K562 (cell line): Measurements from ENCODE around the gene USP4. TPM values are rescaled to one million over a fixed set of nuclear protein-coding genes. Genes with fewer than 3 reads are reported as not detected.

Experiments used
- ATAC-seq: fragments of 200-7000 bp; cut with Tn5 transposase; 3 replicates; pipeline ENCODE4 v1.9.1; 2020; ENCODE audit warnings: moderate library complexity
- BruUV-seq: library from RNA; stranded (reverse); fragments of 400-500 nt; replicated peaks from 2 replicates; lab custom pipeline; 2021; lab: Mats Ljungman, UMichigan
- CTCF ChIA-PET: fragments of 300-600 bp; formaldehyde crosslinking; extraction: SDS; loops from one replicate; lab custom pipeline; 2021; ENCODE audit warnings: low intra/inter-chr PET ratio; lab: Yijun Ruan, JAX
- POLR2A ChIA-PET: fragments of 300-600, 350-650 bp; sonication (Branson Sonifier 250); formaldehyde crosslinking; extraction: SDS; loops from one replicate; lab custom pipeline; 2021; ENCODE audit warnings: antibody characterized with exemption, inconsistent platforms; lab: Yijun Ruan, JAX
- DNase-seq, 4 experiments: peaks; one replicate each; pipeline versions ENCODE4 v3.0.0 to v3.0.0-alpha.2; 2011 to 2018; ENCODE audit warnings: low spot score in 3 of 4, mixed read lengths in 3 of 4; ENCODE audit errors: extremely low read depth in 1 of 4
- FAIRE-seq: peaks from 2 replicates; lab custom pipeline; 2011; peaks lifted over from hg19 to GRCh38; lab: Jason Lieb, UNC
- H2AFZ ChIP-seq: 2 replicates; pipeline ENCODE4 v1.6.0; 2011; ENCODE audit warnings: low read depth, low read length, control low read depth, inconsistent platforms
- H3K27ac ChIP-seq: fragments of 200-600 bp; 3 replicates; pipeline ENCODE4 v1.8.0; 2011; ENCODE audit warnings: low read depth, mild to moderate bottlenecking, control low read depth, inconsistent platforms, low read length, moderate library complexity, mixed read lengths; ENCODE audit errors: extremely low read depth
- H3K27me3 ChIP-seq, 2 experiments: fragments of 300-600 bp in 1 of 2; 2 replicates in 1 of 2; 3 replicates in 1 of 2; pipeline versions ENCODE4 v1.6.0 to v1.8.0; 2011; ENCODE audit warnings: inconsistent platforms in 2 of 2, low read length in 2 of 2, mild to moderate bottlenecking in 1 of 2, mixed read lengths in 1 of 2, moderate library complexity in 1 of 2; ENCODE audit not compliant: control insufficient read depth in 2 of 2, insufficient read depth in 2 of 2
- H3K36me3 ChIP-seq: fragments of 300-600 bp; 3 replicates; pipeline ENCODE4 v1.8.0; 2011; ENCODE audit warnings: mild to moderate bottlenecking, low read length, inconsistent platforms; ENCODE audit not compliant: control insufficient read depth, insufficient read depth
- H3K4me1 ChIP-seq, 2 experiments: fragments of 200-600 bp in 1 of 2; replicated peaks in 1 of 2; 2 replicates in 1 of 2; 3 replicates in 1 of 2; pipeline versions ENCODE4 v1.5.1 to v1.8.0; 2011; ENCODE audit warnings: inconsistent platforms in 2 of 2, low read length in 2 of 2, mild to moderate bottlenecking in 1 of 2, mixed read lengths in 1 of 2, moderate library complexity in 1 of 2; ENCODE audit not compliant: control insufficient read depth in 2 of 2, insufficient read depth in 2 of 2
- H3K4me2 ChIP-seq: 2 replicates; pipeline ENCODE4 v1.6.1; 2011; ENCODE audit warnings: low read length, control low read depth, inconsistent platforms, mixed read lengths; ENCODE audit not compliant: insufficient read depth
- H3K4me3 ChIP-seq: fragments of 200-600 bp; sonication (generic), shearing (Covaris generic); 2 replicates; pipeline ENCODE4 v1.5.1; 2016; ENCODE audit warnings: control low read depth, inconsistent platforms
- H3K79me2 ChIP-seq: fragments of 200-600 bp; 3 replicates; pipeline ENCODE4 v1.8.0; 2011; ENCODE audit warnings: low read length, inconsistent platforms; ENCODE audit not compliant: control insufficient read depth, insufficient read depth
- H3K9ac ChIP-seq, 2 experiments: 2 replicates each; pipeline versions ENCODE4 v1.6.0 to v1.6.1; 2011; ENCODE audit warnings: low read depth in 2 of 2, low read length in 2 of 2, control low read depth in 1 of 2, inconsistent platforms in 1 of 2, mild to moderate bottlenecking in 1 of 2, mixed read lengths in 1 of 2; ENCODE audit not compliant: insufficient read depth in 1 of 2
- H3K9me1 ChIP-seq: one replicate; pipeline ENCODE4 v1.6.0; 2011; ENCODE audit warnings: inconsistent platforms, mild to moderate bottlenecking, low read length, moderate library complexity; ENCODE audit not compliant: control insufficient read depth, insufficient read depth
- H3K9me3 ChIP-seq: replicated peaks from 2 replicates; pipeline ENCODE4 v1.5.1; 2011; ENCODE audit warnings: low read depth, low read length, inconsistent platforms; ENCODE audit not compliant: control insufficient read depth, insufficient read depth
- H4K20me1 ChIP-seq: replicated peaks from 2 replicates; pipeline ENCODE4 v1.6.1; 2011; ENCODE audit warnings: low read length, inconsistent platforms, mixed read lengths; ENCODE audit not compliant: control insufficient read depth, insufficient read depth
- ELF2 ChIP-seq: fragments of 250-450 bp; sonication (Bioruptor Pico); IDR thresholded peaks from 2 replicates; pipeline ENCODE4 v1.5.0; 2021; ENCODE audit warnings: mild to moderate bottlenecking
- KLF13 ChIP-seq: fragments of 450-650 bp; IDR thresholded peaks from 2 replicates; pipeline ENCODE4 v1.6.1; 2016; ENCODE audit warnings: missing genetic modification characterization, low read depth, mild to moderate bottlenecking, missing compliant biosample characterization, moderate library complexity, borderline replicate concordance
- LARP7 ChIP-seq: fragments of 450-650 bp; IDR thresholded peaks from 2 replicates; pipeline ENCODE4 v1.6.1; 2016
- STAT5B ChIP-seq: fragments of 250-450 bp; sonication (Bioruptor Pico); IDR thresholded peaks from 2 replicates; pipeline ENCODE4 v1.8.0; 2021; ENCODE audit warnings: mild to moderate bottlenecking, inconsistent platforms
- ZBTB40 ChIP-seq, 2 experiments: fragments of 450-650 bp in 1 of 2; sonication (generic) in 1 of 2; formaldehyde crosslinking in 1 of 2; IDR thresholded peaks; 2 replicates each; pipeline versions ENCODE4 v1.7.1 to v1.9.0; 2016 to 2022; ENCODE audit warnings: inconsistent platforms in 1 of 2, mild to moderate bottlenecking in 1 of 2, missing genetic modification reagents in 1 of 2
- ZKSCAN3 ChIP-seq: fragments of 250-450 bp; sonication (Bioruptor Pico); IDR thresholded peaks from 2 replicates; pipeline ENCODE4 v1.4.0; 2020
- ZNF445 ChIP-seq: fragments of 250-450 bp; sonication (Bioruptor Pico); IDR thresholded peaks from 2 replicates; pipeline ENCODE4 v1.4.0; 2020; ENCODE audit warnings: low read depth, mild to moderate bottlenecking, moderate library complexity
- WGBS: fragments of 100-300 bp; shearing (Covaris generic); methylation state at CpG from one replicate; pipeline ENCODE4 v1.1.6; 2016; ENCODE audit warnings: low coverage, mixed read lengths; ENCODE audit not compliant: insufficient coverage; ENCODE audit errors: missing lambda C conversion rate; 5-methylcytosine and 5-hydroxymethylcytosine counted together
- in situ Hi-C: fragments of 300-500 bp; cut with MboI; formaldehyde crosslinking; loops from 4 replicates; pipeline ENCODE4 v1.15.0; 2018; ENCODE audit warnings: inconsistent platforms, mixed read lengths
- intact Hi-C: fragments of 100-400 bp; cut with micrococcal nuclease; formaldehyde crosslinking; loops from 2 replicates; pipeline ENCODE4 v1.14.2; 2022
- polyA plus RNA-seq, 8 experiments: library from polyadenylated mRNA; depleted of rRNA in 4 of 8; stranded (reverse) in 5 of 8; unstranded in 3 of 8; fragments of >200 nt; fragmentation: Nextera tagmentation in 2 of 8; fragmentation: Illumina TruSeq in 1 of 8; extraction: Ambion mirVana in 2 of 8; extraction: Trizol in 1 of 8; gene quantifications; 2 replicates each; pipeline versions ENCODE4 v1.2.1 to v1.2.3, GENCODE V29; 2011 to 2014; ENCODE audit warnings: inconsistent platforms in 1 of 8, missing spikeins in 1 of 8
- total RNA-seq, 7 experiments: library from RNA; depleted of rRNA in 6 of 7; stranded (reverse); fragments of >200 nt in 6 of 7; fragmentation: Illumina TruSeq in 2 of 7; extraction: Trizol in 2 of 7; gene quantifications; 2 replicates each; pipeline versions ENCODE4 v1.2.1 to v1.2.3, GENCODE V29; 2011 to 2021; ENCODE audit warnings: low replicate concordance in 1 of 7

The USP4 gene
- total and polyA plus RNA-seq, 9 of the 15 experiments (the other 6 are each of a cell fraction or from before 2014, with no cell fraction given): 11.8 to 40.4 (median 22.9) TPM

- no peak overlapping the region for H3K4me3 ChIP-seq
- DNase-seq (no peak), FAIRE-seq (no peak), ATAC-seq (no peak)
- 63% methylated on average over 4 of the region's 4 CpGs for WGBS
- H3K4me1 ChIP-seq: no peaks in the 10 kb centered on the region; a peak in 3 of 5 replicates
- H3K27me3 ChIP-seq: no peaks in the 10 kb centered on the region
- H3K4me2 ChIP-seq: no peak overlapping the region
- H3K9me3 ChIP-seq: no peaks in the 10 kb centered on the region
- BruUV-seq: no TSS peak
- CTCF ChIA-PET: no interaction called here
- H4K20me1 ChIP-seq: no peaks in the 10 kb centered on the region
- in situ Hi-C loops: no loop called here
- H3K9me1 ChIP-seq: no peaks in the 10 kb centered on the region
- H3K27ac ChIP-seq: no peak overlapping the region
- intact Hi-C loops: no loop called here
- H3K9ac ChIP-seq: no peak overlapping the region
- POLR2A ChIA-PET: interaction anchor here (0.7 kb wide), 1 partner anchor 247 kb away, joined by 3 read pairs; no protein-coding TSS in a partner anchor
- no peak for TF ChIP-seq ELF2 (CRISPR knock-in tag)
- peaks cover 18% of the 10 kb centered on the region; the same call in 2 of the 3 replicates for H3K36me3 ChIP-seq
- H3K79me2 ChIP-seq: no peaks in the 10 kb centered on the region
- H2AFZ ChIP-seq: no peak overlapping the region
Observed at GRCh38 chr3:49271047-49271446, 68.8 kb downstream of the USP4 start.

DNA sequence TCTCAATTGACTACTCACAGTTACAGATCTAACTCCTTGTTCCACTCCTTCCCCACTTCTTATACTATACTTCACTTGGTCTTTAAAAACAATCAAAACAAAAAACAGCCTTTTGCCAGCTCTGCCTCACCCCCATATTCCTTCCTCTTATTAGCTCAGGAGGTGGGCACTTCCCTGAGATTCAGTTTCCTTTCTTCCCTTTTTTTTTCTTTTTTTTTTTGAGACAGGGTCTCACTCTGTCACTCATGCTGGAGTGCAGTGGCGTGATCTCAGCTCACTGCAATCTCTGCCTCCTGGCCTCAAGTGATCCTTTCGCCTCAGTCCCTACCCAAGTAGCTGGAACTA is 69.7 kb downstream of the USP4 start:
- FAIRE-seq: no peak
- no peaks in the 10 kb centered on the region; a peak in 3 of 5 replicates for H3K4me1 ChIP-seq
- POLR2A ChIA-PET: interaction anchor here (0.6 kb wide), 1 partner anchor 149 kb away, joined by 3 read pairs; the partner anchor contains the start of gene USP19
- CTCF ChIA-PET: no interaction called here
- no CpG with 5 or more reads among the region's 2 CpGs for WGBS
- H3K9ac ChIP-seq: no peak overlapping the region
- no peak overlapping the region for H3K4me3 ChIP-seq
- no peak overlapping the region for H2AFZ ChIP-seq
- H3K27ac ChIP-seq: no peak overlapping the region
- no peaks in the 10 kb centered on the region for H3K9me3 ChIP-seq
- H3K9me1 ChIP-seq: no peaks in the 10 kb centered on the region
- intact Hi-C loops (no loop called here), in situ Hi-C loops (no loop called here)
- no peak for DNase-seq
- peaks cover 16% of the 10 kb centered on the region; the same call in 2 of the 3 replicates for H3K36me3 ChIP-seq
- no peaks in the 10 kb centered on the region for H4K20me1 ChIP-seq
- no peak overlapping the region for H3K4me2 ChIP-seq
- no peak for ATAC-seq
- H3K27me3 ChIP-seq: no peaks in the 10 kb centered on the region
- BruUV-seq: no TSS peak
- H3K79me2 ChIP-seq: no peaks in the 10 kb centered on the region
- TF ChIP-seq LARP7 (no peak), ZKSCAN3 (CRISPR knock-in tag) (no peak), ZBTB40 (IDR thresholded peaks at IDR 0.05) (no peak), ZBTB40 (CRISPR knock-in tag; IDR thresholded peaks at IDR 0.05) (no peak), ZNF445 (CRISPR knock-in tag) (no peak), KLF13 (tag) (no peak), STAT5B (CRISPR knock-in tag) (no peak)
